Hepatocyte (in vitro differentiated cells): ENCODE results near the gene PORCN.

Experiments used
- EZH2 ChIP-seq: fragments of 200-600 bp; sonication (generic); IDR thresholded peaks from 2 replicates; pipeline ENCODE4 v1.6.1; 2016; ENCODE audit warnings: antibody characterized with exemption, mild to moderate bottlenecking, borderline replicate concordance
- TF ChIP-seq, protein P1 (sequence below): fragments of 200-600 bp; sonication (generic); IDR thresholded peaks from 2 replicates; pipeline ENCODE4 v1.5.1; 2016; ENCODE audit warnings: antibody characterized with exemption, mild to moderate bottlenecking; ENCODE audit not compliant: poor library complexity

DNA sequence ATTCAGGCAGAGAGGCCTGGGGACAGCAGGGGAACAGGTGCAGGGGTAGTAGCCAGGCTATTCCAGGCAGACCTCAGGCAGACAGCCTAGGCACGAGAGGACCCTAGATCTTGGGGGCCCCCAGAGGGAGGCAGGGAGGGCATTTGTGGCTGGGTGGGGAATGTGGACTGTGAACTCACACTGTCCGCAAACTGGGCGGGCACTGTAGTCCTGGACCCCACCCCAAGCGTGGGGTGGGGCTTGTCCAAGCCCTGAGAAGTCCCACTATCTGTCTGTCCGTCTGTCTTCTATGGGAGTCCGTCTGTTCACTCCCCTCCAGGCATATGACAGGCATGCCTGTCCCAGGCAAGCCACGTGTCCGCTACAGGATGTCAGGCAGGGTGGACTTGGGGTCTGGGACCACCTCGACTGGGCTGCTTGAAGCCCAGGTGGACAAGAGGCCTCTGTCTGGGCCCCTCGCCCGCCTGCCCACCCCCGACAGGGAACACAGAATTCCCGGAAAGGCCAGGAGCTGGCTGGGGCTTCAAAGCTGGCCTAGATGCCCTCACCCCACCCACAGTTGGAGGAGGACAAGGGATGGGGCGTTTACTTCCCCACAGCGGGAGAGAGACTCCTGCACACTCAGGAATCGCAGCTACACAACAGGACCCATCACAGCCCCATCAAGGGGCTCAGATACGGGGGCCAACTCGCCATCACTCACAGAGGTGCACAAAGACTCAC lies 38.5 kb upstream of the PORCN start, which contains the start of gene SLC38A5:
- TF ChIP-seq, protein P1, sequence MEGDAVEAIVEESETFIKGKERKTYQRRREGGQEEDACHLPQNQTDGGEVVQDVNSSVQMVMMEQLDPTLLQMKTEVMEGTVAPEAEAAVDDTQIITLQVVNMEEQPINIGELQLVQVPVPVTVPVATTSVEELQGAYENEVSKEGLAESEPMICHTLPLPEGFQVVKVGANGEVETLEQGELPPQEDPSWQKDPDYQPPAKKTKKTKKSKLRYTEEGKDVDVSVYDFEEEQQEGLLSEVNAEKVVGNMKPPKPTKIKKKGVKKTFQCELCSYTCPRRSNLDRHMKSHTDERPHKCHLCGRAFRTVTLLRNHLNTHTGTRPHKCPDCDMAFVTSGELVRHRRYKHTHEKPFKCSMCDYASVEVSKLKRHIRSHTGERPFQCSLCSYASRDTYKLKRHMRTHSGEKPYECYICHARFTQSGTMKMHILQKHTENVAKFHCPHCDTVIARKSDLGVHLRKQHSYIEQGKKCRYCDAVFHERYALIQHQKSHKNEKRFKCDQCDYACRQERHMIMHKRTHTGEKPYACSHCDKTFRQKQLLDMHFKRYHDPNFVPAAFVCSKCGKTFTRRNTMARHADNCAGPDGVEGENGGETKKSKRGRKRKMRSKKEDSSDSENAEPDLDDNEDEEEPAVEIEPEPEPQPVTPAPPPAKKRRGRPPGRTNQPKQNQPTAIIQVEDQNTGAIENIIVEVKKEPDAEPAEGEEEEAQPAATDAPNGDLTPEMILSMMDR: no peak
- no peak for TF ChIP-seq EZH2
